ENCODE results near the gene GIPR.

The GIPR gene

DNA sequence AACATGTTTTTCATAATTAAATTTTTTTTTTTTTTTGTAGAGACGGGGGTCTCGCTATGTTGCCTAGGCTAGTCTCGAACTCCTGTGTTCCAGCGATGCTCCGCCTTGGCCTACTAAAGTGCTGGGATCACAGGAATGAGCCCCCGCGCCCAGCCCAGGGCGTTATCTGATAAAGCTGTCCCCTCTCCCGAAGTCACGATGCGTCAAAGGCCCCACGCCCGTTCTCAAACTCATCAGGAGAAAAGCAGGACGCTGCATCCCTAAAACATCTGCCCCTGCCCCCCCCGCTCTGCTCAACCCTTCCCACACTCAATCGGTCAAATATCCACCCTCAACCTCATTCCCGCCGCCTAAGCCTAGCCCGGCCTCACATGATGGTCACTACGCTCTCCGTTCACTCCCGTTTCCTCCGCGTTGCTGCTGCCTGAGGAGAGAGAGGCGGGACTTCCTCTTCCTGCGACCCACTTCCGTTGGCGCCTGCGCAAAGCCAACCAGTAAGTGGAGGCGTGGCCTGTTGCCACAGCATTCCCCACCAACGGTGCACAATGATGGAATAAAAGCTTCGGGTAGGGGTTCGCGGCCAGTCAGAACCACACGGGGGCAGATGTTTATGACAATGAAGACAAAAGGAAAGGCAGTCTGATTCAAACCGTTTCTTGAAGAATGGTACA, 23.6 kb downstream of the GIPR start, which contains the start of gene SNRPD2:
Gene SNRPD2, minus strand, starts transcription at position 438 of the 671 bp plus-strand sequence. Its CDS starts 65 bp downstream, at position 373.
- Histone ChIP-seq H3K27me3 (replicated peaks; ENCODE audit: control insufficient read depth, insufficient read depth, low read length, poor library complexity, severe bottlenecking) (no peaks in the 10 kb centered on the region), H3K4me3 (ENCODE audit: insufficient read depth, low read depth, low read length, poor library complexity, severe bottlenecking) (peak within 1 kb of the TSS; percentile 69)
- DNase-seq, result peak; percentile 83 to 89 (median 86)

GRCh38 chr19:45692187-45693105, 24.4 kb downstream of the GIPR start, which contains the start of gene QPCTL:
QPCTL (plus strand) TSS chr19:45692666; CDS start chr19:45692704, 38 bp downstream.
- Histone ChIP-seq H3K4me3 (ENCODE audit: insufficient read depth, low read depth, low read length, poor library complexity, severe bottlenecking) (peak within 1 kb of the TSS; percentile 69), H3K9me3 (ENCODE audit: control insufficient read depth, low read length) (no peaks in the 10 kb centered on the region), H3K4me1 (ENCODE audit: control insufficient read depth, insufficient read depth, low read length, poor library complexity, severe bottlenecking) (peaks cover 15% of the 10 kb centered on the region), H3K27ac (ENCODE audit: insufficient read depth, low read length, poor library complexity, severe bottlenecking) (peak within 1 kb of the TSS; percentile 83), H3K36me3 (ENCODE audit: control insufficient read depth, insufficient read depth, low read length) (peaks cover 22% of the 10 kb centered on the region), H3K27me3 (replicated peaks; ENCODE audit: control insufficient read depth, insufficient read depth, low read length, poor library complexity, severe bottlenecking) (no peaks in the 10 kb centered on the region)
- peak; percentile 93 to 96 (median 96) for DNase-seq

More for the DNA sequence above, 23.6 kb downstream of the GIPR start, which contains the start of gene SNRPD2:
- no peaks in the 10 kb centered on the region for H3K9me3 ChIP-seq (ENCODE audit: control insufficient read depth, low read length)
- H3K4me1 ChIP-seq (ENCODE audit: control insufficient read depth, insufficient read depth, low read length, poor library complexity, severe bottlenecking), result peaks cover 15% of the 10 kb centered on the region
- H3K36me3 ChIP-seq (ENCODE audit: control insufficient read depth, insufficient read depth, low read length), result peaks cover 29% of the 10 kb centered on the region
- peak within 1 kb of the TSS; percentile 83 for H3K27ac ChIP-seq (ENCODE audit: insufficient read depth, low read length, poor library complexity, severe bottlenecking)

- peak; percentile 40 to 64 (median 43) for DNase-seq
- Histone ChIP-seq H3K27me3 (replicated peaks; ENCODE audit: control insufficient read depth, insufficient read depth, low read length, poor library complexity, severe bottlenecking) (no peaks in the 10 kb centered on the region), H3K27ac (ENCODE audit: insufficient read depth, low read length, poor library complexity, severe bottlenecking) (peak overlapping the region; percentile 83), H3K36me3 (ENCODE audit: control insufficient read depth, insufficient read depth, low read length) (peaks cover 14% of the 10 kb centered on the region), H3K9me3 (ENCODE audit: control insufficient read depth, low read length) (no peaks in the 10 kb centered on the region), H3K4me3 (ENCODE audit: insufficient read depth, low read depth, low read length, poor library complexity, severe bottlenecking) (peak overlapping the region; percentile 69), H3K4me1 (ENCODE audit: control insufficient read depth, insufficient read depth, low read length, poor library complexity, severe bottlenecking) (peaks cover 15% of the 10 kb centered on the region)
Measured at GRCh38 chr19:45693106-45693788, 25.2 kb downstream of the GIPR start.

DNA sequence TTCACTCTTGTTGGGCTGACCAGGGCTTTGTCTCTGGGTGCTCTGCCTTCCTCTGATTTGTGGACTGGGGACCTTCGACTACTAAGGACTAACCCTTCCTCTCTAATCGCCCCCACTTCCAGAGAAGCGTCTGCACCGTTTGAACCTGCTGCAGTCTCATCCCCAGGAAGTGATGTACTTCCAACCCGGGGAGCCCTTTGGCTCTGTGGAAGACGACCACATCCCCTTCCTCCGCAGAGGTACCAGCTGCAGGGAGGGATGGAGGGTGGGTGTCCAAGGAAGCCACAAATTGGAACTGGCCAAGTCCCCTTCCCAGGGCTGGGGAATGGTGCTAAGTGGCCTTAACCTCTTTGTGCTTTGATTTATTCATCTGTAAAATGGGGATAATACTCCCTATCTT, 33.7 kb downstream of the GIPR start:
- DNase-seq, result no peak
- no peaks in the 10 kb centered on the region for H3K9me3 ChIP-seq (ENCODE audit: control insufficient read depth, low read length)
- no peaks in the 10 kb centered on the region for H3K27me3 ChIP-seq (replicated peaks; ENCODE audit: control insufficient read depth, insufficient read depth, low read length, poor library complexity, severe bottlenecking)
- H3K4me1 ChIP-seq (ENCODE audit: control insufficient read depth, insufficient read depth, low read length, poor library complexity, severe bottlenecking), result no peaks in the 10 kb centered on the region
- no peak overlapping the region for H3K27ac ChIP-seq (ENCODE audit: insufficient read depth, low read length, poor library complexity, severe bottlenecking)
- no peak overlapping the region for H3K4me3 ChIP-seq (ENCODE audit: insufficient read depth, low read depth, low read length, poor library complexity, severe bottlenecking)
- H3K36me3 ChIP-seq (ENCODE audit: control insufficient read depth, insufficient read depth, low read length), result peaks cover 12% of the 10 kb centered on the region

DNA sequence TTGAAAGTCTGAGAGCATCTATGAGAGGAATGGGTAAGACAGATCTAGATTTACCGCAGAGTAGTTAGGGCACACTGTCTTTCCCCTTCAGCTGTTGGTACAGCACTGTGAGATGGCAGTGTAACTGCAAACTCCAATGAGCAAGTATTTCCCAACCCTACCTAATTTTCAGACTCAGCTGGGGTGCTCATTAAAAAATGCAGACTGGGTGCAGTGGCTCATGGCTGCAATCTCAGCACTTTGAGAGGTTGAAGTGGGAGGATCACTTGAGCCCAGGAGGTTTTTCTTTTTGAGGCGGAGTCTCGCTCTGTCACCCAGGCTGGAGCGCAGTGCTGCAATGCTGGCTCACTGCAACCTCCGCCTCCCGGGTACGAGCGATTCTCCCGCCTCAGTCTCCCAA, 37.1 kb downstream of the GIPR start:
- Histone ChIP-seq H3K36me3 (ENCODE audit: control insufficient read depth, insufficient read depth, low read length) (peaks cover 12% of the 10 kb centered on the region), H3K4me1 (ENCODE audit: control insufficient read depth, insufficient read depth, low read length, poor library complexity, severe bottlenecking) (no peaks in the 10 kb centered on the region), H3K9me3 (ENCODE audit: control insufficient read depth, low read length) (no peaks in the 10 kb centered on the region), H3K27me3 (replicated peaks; ENCODE audit: control insufficient read depth, insufficient read depth, low read length, poor library complexity, severe bottlenecking) (no peaks in the 10 kb centered on the region), H3K27ac (ENCODE audit: insufficient read depth, low read length, poor library complexity, severe bottlenecking) (no peak overlapping the region), H3K4me3 (ENCODE audit: insufficient read depth, low read depth, low read length, poor library complexity, severe bottlenecking) (no peak overlapping the region)
- no peak for DNase-seq

DNA sequence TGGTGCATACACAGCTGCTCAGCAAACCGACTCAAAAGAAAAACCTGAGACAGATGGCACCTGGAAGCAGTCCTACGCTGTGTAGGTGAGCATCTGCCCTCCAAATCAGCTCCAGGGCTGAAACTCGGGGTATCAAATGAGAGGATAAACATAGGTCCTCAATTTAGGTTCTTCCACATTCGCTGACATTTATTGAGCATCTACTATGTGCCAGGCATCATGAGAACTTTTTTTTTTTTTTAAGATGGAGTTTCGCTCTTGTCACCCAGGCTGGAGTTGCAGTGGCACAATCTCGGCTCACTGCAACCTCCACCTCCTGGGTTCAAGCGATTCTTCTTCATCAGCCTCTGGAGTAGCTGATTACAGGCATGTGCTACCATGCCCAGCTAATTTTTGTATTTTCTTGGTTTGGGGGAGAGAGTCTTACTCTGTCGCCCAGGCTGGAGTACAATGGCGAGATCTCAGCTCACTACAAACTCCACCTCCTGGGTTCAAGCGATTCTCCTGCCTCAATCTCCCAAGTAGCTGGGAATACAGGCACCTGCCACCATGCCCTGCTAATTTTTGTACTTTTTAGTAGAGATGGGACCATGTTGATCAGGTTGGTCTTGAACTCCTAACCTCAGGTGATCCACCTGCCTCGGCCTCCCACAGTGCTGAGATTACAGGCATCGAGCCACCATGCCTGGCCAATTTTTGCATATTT, 37.8 kb downstream of the GIPR start:
- no peaks in the 10 kb centered on the region for H3K9me3 ChIP-seq (ENCODE audit: control insufficient read depth, low read length)
- no peaks in the 10 kb centered on the region for H3K27me3 ChIP-seq (replicated peaks; ENCODE audit: control insufficient read depth, insufficient read depth, low read length, poor library complexity, severe bottlenecking)
- no peak overlapping the region for H3K4me3 ChIP-seq (ENCODE audit: insufficient read depth, low read depth, low read length, poor library complexity, severe bottlenecking)
- DNase-seq, result no peak
- peaks cover 16% of the 10 kb centered on the region for H3K36me3 ChIP-seq (ENCODE audit: control insufficient read depth, insufficient read depth, low read length)
- H3K27ac ChIP-seq (ENCODE audit: insufficient read depth, low read length, poor library complexity, severe bottlenecking), result no peak overlapping the region
- no peaks in the 10 kb centered on the region for H3K4me1 ChIP-seq (ENCODE audit: control insufficient read depth, insufficient read depth, low read length, poor library complexity, severe bottlenecking)

GRCh38 chr19:45710356-45711130, 42.5 kb downstream of the GIPR start:
- no peaks in the 10 kb centered on the region for H3K9me3 ChIP-seq (ENCODE audit: control insufficient read depth, low read length)
- no peak overlapping the region for H3K4me3 ChIP-seq (ENCODE audit: insufficient read depth, low read depth, low read length, poor library complexity, severe bottlenecking)
- peaks cover 3% of the 10 kb centered on the region for H3K4me1 ChIP-seq (ENCODE audit: control insufficient read depth, insufficient read depth, low read length, poor library complexity, severe bottlenecking)
- H3K27me3 ChIP-seq (replicated peaks; ENCODE audit: control insufficient read depth, insufficient read depth, low read length, poor library complexity, severe bottlenecking), result no peaks in the 10 kb centered on the region
- H3K36me3 ChIP-seq (ENCODE audit: control insufficient read depth, insufficient read depth, low read length), result peaks cover 23% of the 10 kb centered on the region
- H3K27ac ChIP-seq (ENCODE audit: insufficient read depth, low read length, poor library complexity, severe bottlenecking), result no peak overlapping the region
- DNase-seq, result no peak

- DNase-seq, result no peak
- Histone ChIP-seq H3K27ac (ENCODE audit: insufficient read depth, low read length, poor library complexity, severe bottlenecking) (no peak overlapping the region), H3K27me3 (replicated peaks; ENCODE audit: control insufficient read depth, insufficient read depth, low read length, poor library complexity, severe bottlenecking) (no peaks in the 10 kb centered on the region), H3K9me3 (ENCODE audit: control insufficient read depth, low read length) (no peaks in the 10 kb centered on the region), H3K4me3 (ENCODE audit: insufficient read depth, low read depth, low read length, poor library complexity, severe bottlenecking) (no peak overlapping the region), H3K4me1 (ENCODE audit: control insufficient read depth, insufficient read depth, low read length, poor library complexity, severe bottlenecking) (peaks cover 12% of the 10 kb centered on the region), H3K36me3 (ENCODE audit: control insufficient read depth, insufficient read depth, low read length) (peaks cover 23% of the 10 kb centered on the region)
Measured at GRCh38 chr19:45711851-45712698, 44.1 kb downstream of the GIPR start.
